K562 (cell line): ENCODE results near the gene EFNA2. TPM values are rescaled to one million over a fixed set of nuclear protein-coding genes. Genes with fewer than 3 reads are reported as not detected.
A peak's percentile ranks its signal among the peaks of the same experiment; 100 is the strongest.

Source experiments
- ARNT ChIP-seq, 2 experiments: fragments of 450-650 bp; IDR thresholded peaks; 2 replicates each; pipeline ENCODE4 v1.6.1; 2016; ENCODE audit warnings: mild to moderate bottlenecking in 1 of 2
- GATAD2B ChIP-seq: fragments of 450-650 bp; IDR thresholded peaks from 2 replicates; pipeline ENCODE4 v1.6.1; 2017; ENCODE audit warnings: mild to moderate bottlenecking, borderline replicate concordance
- KLF1 ChIP-seq: fragments of 450-650 bp; IDR thresholded peaks from 2 replicates; pipeline ENCODE4 v1.6.1; 2016; ENCODE audit warnings: missing genetic modification characterization, missing compliant biosample characterization
- NBN ChIP-seq: fragments of 450-650 bp; IDR thresholded peaks from 2 replicates; pipeline ENCODE4 v1.6.1; 2016; ENCODE audit warnings: low read depth, mild to moderate bottlenecking
- NFATC3 ChIP-seq: fragments of 450-650 bp; IDR thresholded peaks from 2 replicates; pipeline ENCODE4 v1.6.1; 2017; ENCODE audit warnings: mild to moderate bottlenecking
- NFIX ChIP-seq: fragments of 250-450 bp; sonication (Bioruptor Pico); IDR thresholded peaks from 2 replicates; pipeline ENCODE4 v1.4.0; 2020; ENCODE audit warnings: low read depth, mild to moderate bottlenecking, moderate library complexity
- NFYB ChIP-seq: IDR thresholded peaks from 2 replicates; pipeline ENCODE4 v1.6.1; 2011; ENCODE audit warnings: mild to moderate bottlenecking, moderate library complexity; ENCODE audit not compliant: insufficient read length; ENCODE audit errors: extremely low read depth
- PHB2 ChIP-seq: fragments of 450-650 bp; IDR thresholded peaks from 2 replicates; pipeline ENCODE4 v1.6.1; 2017; ENCODE audit warnings: low read depth
- RB1 ChIP-seq: fragments of 450-650 bp; IDR thresholded peaks from 2 replicates; pipeline ENCODE4 v1.6.1; 2017; ENCODE audit warnings: low read depth, mild to moderate bottlenecking
- RBBP5 ChIP-seq: fragments of 200-600 bp; sonication (generic); IDR thresholded peaks from 2 replicates; pipeline ENCODE4 v1.6.1; 2012; ENCODE audit warnings: borderline replicate concordance, mild to moderate bottlenecking, low read length, control low read depth, inconsistent platforms; ENCODE audit not compliant: insufficient read depth, poor library complexity, severe bottlenecking
- RBM22 ChIP-seq: fragments of 200-400 bp; formaldehyde crosslinking; IDR thresholded peaks from 2 replicates; pipeline ENCODE4 v1.6.1; 2018; ENCODE audit warnings: low read length, low read depth; ENCODE audit not compliant: poor library complexity, severe bottlenecking
- TRIM24 ChIP-seq, 2 experiments: fragments of 450-650 bp; IDR thresholded peaks; 2 replicates each; pipeline ENCODE4 v1.6.1; 2016
- TSC22D4 ChIP-seq: fragments of 450-650 bp; IDR thresholded peaks from 2 replicates; pipeline ENCODE4 v1.6.1; 2016; ENCODE audit warnings: missing genetic modification characterization, missing biosample characterization, control low read depth
- XRCC5 ChIP-seq: fragments of 200-400 bp; formaldehyde crosslinking; IDR thresholded peaks from 2 replicates; pipeline ENCODE4 v1.6.1; 2017; ENCODE audit warnings: low read depth, mild to moderate bottlenecking, low read length
- ZFP1 ChIP-seq: fragments of 450-650 bp; formaldehyde crosslinking; IDR thresholded peaks from 2 replicates; pipeline ENCODE4 v1.4.0; 2020; ENCODE audit warnings: mild to moderate bottlenecking, mixed read lengths
- ZNF280B ChIP-seq: fragments of 250-450 bp; sonication (Bioruptor Pico); IDR thresholded peaks from 2 replicates; pipeline ENCODE4 v1.5.1; 2021; ENCODE audit warnings: mild to moderate bottlenecking
- ZNF311 ChIP-seq: fragments of 250-450 bp; sonication (Bioruptor Pico); IDR thresholded peaks from 2 replicates; pipeline ENCODE4 v1.4.0; 2020; ENCODE audit warnings: mild to moderate bottlenecking, moderate library complexity
- ZNF316 ChIP-seq: fragments of 450-650 bp; IDR thresholded peaks from 2 replicates; pipeline ENCODE4 v1.6.1; 2016
- ZNF395 ChIP-seq: fragments of 200-800 bp; sonication (Bioruptor generic); IDR thresholded peaks from 2 replicates; pipeline ENCODE4 v1.6.1; 2017; ENCODE audit warnings: missing genetic modification characterization, missing compliant biosample characterization
- ZNF398 ChIP-seq: fragments of 250-450 bp; sonication (Bioruptor Pico); IDR thresholded peaks from 2 replicates; pipeline ENCODE4 v1.8.0; 2021; ENCODE audit warnings: moderate library complexity, mild to moderate bottlenecking, inconsistent platforms
- ZNF444 ChIP-seq: fragments of 250-450 bp; sonication (Bioruptor Pico); IDR thresholded peaks from 2 replicates; pipeline ENCODE4 v1.4.0; 2020; ENCODE audit warnings: mild to moderate bottlenecking, moderate library complexity
- ZNF583 ChIP-seq: fragments of 250-450 bp; sonication (Bioruptor Pico); IDR thresholded peaks from 2 replicates; pipeline ENCODE4 v1.4.0; 2020
- ZNF639 ChIP-seq, 2 experiments: fragments of 200-800 bp in 1 of 2; sonication (Bioruptor generic) in 1 of 2; sonication (generic) in 1 of 2; formaldehyde crosslinking in 1 of 2; IDR thresholded peaks in 1 of 2; conservative IDR thresholded peaks in 1 of 2; 2 replicates each; pipeline versions ENCODE4 v1.5.0 to v1.6.1; 2016 to 2020; ENCODE audit warnings: missing compliant biosample characterization in 1 of 2, missing genetic modification characterization in 1 of 2, missing genetic modification reagents in 1 of 2
- ZNF75A ChIP-seq: fragments of 450-650 bp; formaldehyde crosslinking; IDR thresholded peaks from 2 replicates; pipeline ENCODE4 v1.4.0; 2020; ENCODE audit warnings: mild to moderate bottlenecking
- ZSCAN32 ChIP-seq: fragments of 450-650 bp; formaldehyde crosslinking; IDR thresholded peaks from 2 replicates; pipeline ENCODE4 v1.4.0; 2020; ENCODE audit warnings: mild to moderate bottlenecking, moderate library complexity
- polyA plus RNA-seq, 8 experiments: library from polyadenylated mRNA; depleted of rRNA in 4 of 8; stranded (reverse) in 5 of 8; unstranded in 3 of 8; fragments of >200 nt; fragmentation: Nextera tagmentation in 2 of 8; fragmentation: Illumina TruSeq in 1 of 8; extraction: Ambion mirVana in 2 of 8; extraction: Trizol in 1 of 8; gene quantifications; 2 replicates each; pipeline versions ENCODE4 v1.2.1 to v1.2.3, GENCODE V29; 2011 to 2014; ENCODE audit warnings: inconsistent platforms in 1 of 8, missing spikeins in 1 of 8
- total RNA-seq, 7 experiments: library from RNA; depleted of rRNA in 6 of 7; stranded (reverse); fragments of >200 nt in 6 of 7; fragmentation: Illumina TruSeq in 2 of 7; extraction: Trizol in 2 of 7; gene quantifications; 2 replicates each; pipeline versions ENCODE4 v1.2.1 to v1.2.3, GENCODE V29; 2011 to 2021; ENCODE audit warnings: low replicate concordance in 1 of 7

EFNA2 gene
- total and polyA plus RNA-seq, 9 of the 15 experiments (the other 6 are each of a cell fraction or from before 2014, with no cell fraction given), result 0.11 to 0.44 (median 0.15) TPM; not detected in 6

DNA sequence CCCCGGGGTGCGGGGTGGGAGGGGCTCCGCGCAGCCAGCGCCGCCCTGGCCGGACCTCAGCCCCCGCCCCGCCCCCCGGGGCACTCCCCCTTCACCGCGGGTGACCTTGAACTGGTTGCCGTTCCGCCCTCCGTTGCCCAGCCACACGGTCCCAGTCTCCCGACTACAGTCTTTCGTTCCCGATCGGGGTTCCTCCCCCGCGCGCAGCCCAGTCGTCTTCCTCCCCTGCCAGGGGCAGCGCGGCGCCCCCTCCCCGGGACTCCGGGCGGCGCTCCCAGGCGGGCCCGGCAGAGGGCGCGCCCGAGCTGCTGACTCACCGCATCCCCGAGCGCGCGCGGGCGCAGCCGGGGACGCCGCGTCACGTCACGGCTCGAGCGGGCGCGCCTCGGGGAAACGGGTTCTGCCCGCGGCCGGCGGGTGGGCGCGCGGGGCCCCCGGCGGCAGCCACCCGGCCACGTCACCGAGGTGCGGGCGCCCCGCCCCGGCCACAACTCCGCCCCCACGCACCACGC lies 36.8 kb upstream of the EFNA2 start (continued):
- TF ChIP-seq ZNF280B (no peak), ZNF444 (CRISPR knock-in tag) (no peak), ZNF395 (CRISPR knock-in tag) (no peak), NFIX (CRISPR knock-in tag) (no peak), NBN (peak; percentile 32; the same call in 1 of the 2 replicates), RBBP5 (peak; percentile 53), PHB2 (no peak), ZNF583 (CRISPR knock-in tag) (no peak), TSC22D4 (tag) (no peak), TRIM24 (IDR thresholded peaks at IDR 0.05) (no peak), ZNF311 (no peak), NFATC3 (no peak), GATAD2B (peak; percentile 99), RBM22 (no peak), XRCC5 (peak; percentile 56; the same call in 1 of the 2 replicates), ZNF316 (peak; percentile 31; the same call in 1 of the 2 replicates), ZNF75A (CRISPR knock-in tag) (no peak), ZFP1 (CRISPR knock-in tag) (no peak), ZNF639 (CRISPR knock-in tag; conservative IDR thresholded peaks at IDR 0.05 in 1 of 2, IDR thresholded peaks at IDR 0.05 in 1 of 2) (peak in 1 of 2 experiments; percentile 97; a peak in 2 of 4 replicates), ZNF398 (no peak), NFYB (no peak), ARNT (IDR thresholded peaks at IDR 0.05) (no peak), ZSCAN32 (CRISPR knock-in tag) (no peak), RB1 (peak; percentile 90), KLF1 (no peak)
